ENCODE results near the gene IGF1. TPM values are rescaled to one million over a fixed set of nuclear protein-coding genes. Genes with fewer than 3 reads are reported as not detected.

The IGF1 gene
- polyA plus RNA-seq, 1 of the 3 experiments (the other 2 are of a cell fraction), result 0.07 TPM

- Histone ChIP-seq H3K27me3 (ENCODE audit: insufficient read depth) (no peaks in the 10 kb centered on the region), H3K4me1 (ENCODE audit: control insufficient read depth in 1 of 2, insufficient read depth in 2 of 2, low read depth in 1 of 2, low read length in 1 of 2) (no peaks in the 10 kb centered on the region), H3K36me3 (replicated peaks in 1 of 2; ENCODE audit: control insufficient read depth in 1 of 2, insufficient read depth in 2 of 2, low read length in 1 of 2) (no peaks in the 10 kb centered on the region), H3F3A (replicated peaks; ENCODE audit: insufficient read depth) (no peaks in the 10 kb centered on the region), H3K9ac (no peak overlapping the region), H4K20me1 (ENCODE audit: insufficient read depth) (no peaks in the 10 kb centered on the region), H3K9me3 (no peaks in the 10 kb centered on the region), H3K4me2 (no peak overlapping the region), H3K9me2 (no peaks in the 10 kb centered on the region), H2AFZ (ENCODE audit: low read depth) (no peak overlapping the region), H3K27ac (ENCODE audit: low read depth in 2 of 2, low read length in 1 of 2) (no peak overlapping the region), H3K4me3 (ENCODE audit: low read depth in 2 of 2, low read length in 1 of 2) (no peak overlapping the region), H3K79me2 (ENCODE audit: insufficient read depth) (no peaks in the 10 kb centered on the region)
- WGBS (ENCODE audit: low lambda C conversion rate), result 1% methylated on average over 4 of the region's 4 CpGs
- CTCF ChIA-PET, result no interaction called here
- TF ChIP-seq NFIC (IDR thresholded peaks at IDR 0.05; ENCODE audit: borderline replicate concordance) (no peak), RFX5 (IDR thresholded peaks at IDR 0.05; ENCODE audit: low read length) (no peak), SMC3 (IDR thresholded peaks at IDR 0.05; ENCODE audit: low read depth, low read length) (no peak), MXI1 (IDR thresholded peaks at IDR 0.05; ENCODE audit: low read depth, low read length) (no peak), ZBTB33 (IDR thresholded peaks at IDR 0.05; ENCODE audit: borderline replicate concordance, low read depth) (no peak), RXRA (IDR thresholded peaks at IDR 0.05; ENCODE audit: borderline replicate concordance, low read depth) (no peak), RAD21 (IDR thresholded peaks at IDR 0.05; ENCODE audit: low read length) (no peak), TAF1 (IDR thresholded peaks at IDR 0.05; ENCODE audit: borderline replicate concordance, low read depth, low read length) (no peak)
- TF ChIP-seq, protein P1, sequence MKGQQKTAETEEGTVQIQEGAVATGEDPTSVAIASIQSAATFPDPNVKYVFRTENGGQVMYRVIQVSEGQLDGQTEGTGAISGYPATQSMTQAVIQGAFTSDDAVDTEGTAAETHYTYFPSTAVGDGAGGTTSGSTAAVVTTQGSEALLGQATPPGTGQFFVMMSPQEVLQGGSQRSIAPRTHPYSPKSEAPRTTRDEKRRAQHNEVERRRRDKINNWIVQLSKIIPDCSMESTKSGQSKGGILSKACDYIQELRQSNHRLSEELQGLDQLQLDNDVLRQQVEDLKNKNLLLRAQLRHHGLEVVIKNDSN (IDR thresholded peaks at IDR 0.05; ENCODE audit: borderline replicate concordance, low read depth), result no peak
- TF ChIP-seq, protein P2, sequence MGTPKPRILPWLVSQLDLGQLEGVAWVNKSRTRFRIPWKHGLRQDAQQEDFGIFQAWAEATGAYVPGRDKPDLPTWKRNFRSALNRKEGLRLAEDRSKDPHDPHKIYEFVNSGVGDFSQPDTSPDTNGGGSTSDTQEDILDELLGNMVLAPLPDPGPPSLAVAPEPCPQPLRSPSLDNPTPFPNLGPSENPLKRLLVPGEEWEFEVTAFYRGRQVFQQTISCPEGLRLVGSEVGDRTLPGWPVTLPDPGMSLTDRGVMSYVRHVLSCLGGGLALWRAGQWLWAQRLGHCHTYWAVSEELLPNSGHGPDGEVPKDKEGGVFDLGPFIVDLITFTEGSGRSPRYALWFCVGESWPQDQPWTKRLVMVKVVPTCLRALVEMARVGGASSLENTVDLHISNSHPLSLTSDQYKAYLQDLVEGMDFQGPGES (IDR thresholded peaks at IDR 0.05; ENCODE audit: low read depth, low read length), result no peak
- POLR2A ChIA-PET, result no interaction called here
- no peak for DNase-seq
Observed at GRCh38 chr12:102351322-102351721, 129.0 kb downstream of the IGF1 start.

- WGBS (ENCODE audit: low lambda C conversion rate), result 0% methylated on average over 1 of the region's 1 CpG
- TF ChIP-seq GATA2 (CRISPR knock-in tag; IDR thresholded peaks at IDR 0.05), result no peak
- no peak for TF ChIP-seq FOXJ3 (CRISPR knock-in tag; IDR thresholded peaks at IDR 0.05)
- TF ChIP-seq NRF1 (IDR thresholded peaks at IDR 0.05; ENCODE audit: low read depth, low read length), result no peak
- no peak for TF ChIP-seq MEF2A (IDR thresholded peaks at IDR 0.05; ENCODE audit: borderline replicate concordance, low read depth)
- no peak for TF ChIP-seq RAD21 (IDR thresholded peaks at IDR 0.05; ENCODE audit: low read length)
- no peak for TF ChIP-seq POLR2AphosphoS5 (IDR thresholded peaks at IDR 0.05; ENCODE audit: low read depth, low read length)
- TF ChIP-seq TCF12 (IDR thresholded peaks at IDR 0.05), result no peak
- no peaks in the 10 kb centered on the region for H3K9me2 ChIP-seq
- no peak overlapping the region for H3K9ac ChIP-seq
- no peak overlapping the region for H3K27ac ChIP-seq (ENCODE audit: low read depth in 2 of 2, low read length in 1 of 2)
- H4K20me1 ChIP-seq (ENCODE audit: insufficient read depth), result no peaks in the 10 kb centered on the region
- no peaks in the 10 kb centered on the region for H3K79me2 ChIP-seq (ENCODE audit: insufficient read depth)
- POLR2A ChIA-PET, result no interaction called here
- H3K4me1 ChIP-seq (ENCODE audit: control insufficient read depth in 1 of 2, insufficient read depth in 2 of 2, low read depth in 1 of 2, low read length in 1 of 2), result no peaks in the 10 kb centered on the region
- no peak overlapping the region for H2AFZ ChIP-seq (ENCODE audit: low read depth)
- DNase-seq, result no peak
- H3K4me2 ChIP-seq, result no peak overlapping the region
- H3K27me3 ChIP-seq (ENCODE audit: insufficient read depth), result no peaks in the 10 kb centered on the region
- H3K9me3 ChIP-seq, result no peaks in the 10 kb centered on the region
- no peaks in the 10 kb centered on the region for H3K36me3 ChIP-seq (replicated peaks in 1 of 2; ENCODE audit: control insufficient read depth in 1 of 2, insufficient read depth in 2 of 2, low read length in 1 of 2)
- CTCF ChIA-PET, result interaction anchor here (0.5 kb wide), 1 partner anchor 130 kb away, joined by 3 read pairs; the partner anchor contains the start of gene IGF1
- H3K4me3 ChIP-seq (ENCODE audit: low read depth in 2 of 2, low read length in 1 of 2), result no peak overlapping the region
- no peaks in the 10 kb centered on the region for H3F3A ChIP-seq (replicated peaks; ENCODE audit: insufficient read depth)
Observed at GRCh38 chr12:102350070-102350469, 130.3 kb downstream of the IGF1 start.

All from SK-N-SH (cell line).